ENCODE measurements around the gene RFFL. TPM values are rescaled to one million over a fixed set of nuclear protein-coding genes. Genes with fewer than 3 reads are reported as not detected.
"Not testable (repeated sequence)": the region's sequence is repeated elsewhere in the genome, so short reads cannot be mapped to it uniquely, and the experiment has no call there.

The RFFL gene
- total RNA-seq, 1 experiment from 2014 or later: 38.6 TPM

DNA sequence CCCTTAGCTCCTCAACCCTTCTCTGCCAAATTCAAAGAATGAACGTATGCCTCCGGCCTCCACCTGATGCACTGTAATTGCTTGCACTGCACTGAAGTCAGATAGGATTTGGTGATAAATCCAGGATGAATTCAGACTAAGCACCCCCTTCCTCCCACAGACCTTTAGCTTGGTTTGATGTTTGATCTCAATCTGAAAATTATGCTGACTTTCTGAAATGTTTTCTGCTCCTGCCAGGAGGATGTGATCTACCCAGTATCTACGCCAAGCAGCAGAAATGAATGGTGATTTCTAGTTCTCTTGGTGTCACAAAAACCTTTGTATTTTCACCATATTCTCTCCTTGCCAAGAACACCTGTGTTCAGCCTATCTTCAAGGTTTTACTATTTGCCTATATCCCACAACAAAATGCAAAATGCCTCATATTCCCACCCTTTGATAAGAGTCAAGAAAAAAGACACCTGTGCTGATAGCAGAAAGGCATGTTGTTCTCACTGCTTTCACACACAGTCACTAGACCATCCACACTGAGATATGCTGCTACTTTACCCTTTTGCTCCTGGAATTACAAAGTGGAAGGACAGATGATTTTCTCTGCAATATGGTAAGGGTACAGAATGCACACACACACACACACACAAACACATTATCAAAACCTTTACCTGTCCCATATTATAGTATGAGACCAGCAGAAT, 14.7 kb downstream of the RFFL start:
- DNase-seq (ENCODE audit: low spot score): no peak

- DNase-seq (ENCODE audit: low spot score): peak; percentile 68
Observed at GRCh38 chr17:35046740-35047283, 16.7 kb downstream of the RFFL start.

GRCh38 chr17:35046245-35046644, 17.3 kb downstream of the RFFL start:
- no peak for DNase-seq (ENCODE audit: low spot score)

DNA sequence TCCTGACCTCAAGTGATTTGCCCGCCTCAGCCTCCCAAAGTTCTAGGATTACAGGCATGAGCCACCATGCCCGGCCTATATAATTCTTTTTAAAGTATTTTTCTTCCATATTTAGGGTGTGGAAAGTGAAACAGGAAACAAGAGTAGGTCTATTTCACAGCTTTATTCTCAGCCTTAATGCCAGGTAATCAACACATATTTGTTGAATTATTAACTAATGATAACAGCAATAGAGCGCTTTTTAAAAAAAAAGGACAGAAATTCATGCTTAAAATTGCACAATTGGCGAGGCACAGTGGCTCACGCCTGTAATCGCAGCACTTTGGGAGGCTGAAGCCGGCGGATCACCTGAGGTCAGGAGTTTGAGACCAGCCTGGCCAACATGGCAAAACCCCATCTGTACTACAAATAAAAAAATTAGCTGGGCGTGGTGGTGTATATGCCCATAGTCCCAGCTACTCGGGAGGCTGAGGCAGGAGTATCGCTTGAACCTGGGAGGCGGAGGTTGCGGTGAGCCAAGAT, 18.0 kb downstream of the RFFL start:
- DNase-seq (ENCODE audit: low spot score): not testable (repeated sequence)

- no peak for DNase-seq (ENCODE audit: low spot score)
Observed at GRCh38 chr17:35044181-35044580, 19.3 kb downstream of the RFFL start.

GRCh38 chr17:35041390-35041789, 22.1 kb downstream of the RFFL start:
- no peak for DNase-seq (ENCODE audit: low spot score)

- DNase-seq (ENCODE audit: low spot score): no peak
Observed at GRCh38 chr17:35038453-35038852, 25.1 kb downstream of the RFFL start.

DNA sequence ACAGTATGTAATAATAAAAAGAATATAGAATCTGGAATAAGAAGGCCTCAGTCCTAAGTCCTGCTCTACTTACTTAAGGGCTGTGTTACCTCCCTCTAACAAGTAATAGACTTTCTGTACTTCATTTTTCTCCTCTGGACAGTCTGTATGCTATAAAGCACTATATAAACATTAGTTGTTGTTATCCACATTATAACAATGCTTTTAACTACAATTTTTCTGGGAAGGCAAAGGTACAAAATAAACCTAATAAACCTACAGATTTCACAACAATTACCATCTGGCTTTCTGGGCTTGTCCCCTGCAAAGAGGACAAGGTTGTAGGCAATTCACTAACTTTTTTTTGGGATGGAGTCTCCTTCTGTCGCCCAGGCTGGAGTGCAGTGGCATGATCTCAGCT, 32.7 kb downstream of the RFFL start:
- DNase-seq (ENCODE audit: low spot score): no peak

DNA sequence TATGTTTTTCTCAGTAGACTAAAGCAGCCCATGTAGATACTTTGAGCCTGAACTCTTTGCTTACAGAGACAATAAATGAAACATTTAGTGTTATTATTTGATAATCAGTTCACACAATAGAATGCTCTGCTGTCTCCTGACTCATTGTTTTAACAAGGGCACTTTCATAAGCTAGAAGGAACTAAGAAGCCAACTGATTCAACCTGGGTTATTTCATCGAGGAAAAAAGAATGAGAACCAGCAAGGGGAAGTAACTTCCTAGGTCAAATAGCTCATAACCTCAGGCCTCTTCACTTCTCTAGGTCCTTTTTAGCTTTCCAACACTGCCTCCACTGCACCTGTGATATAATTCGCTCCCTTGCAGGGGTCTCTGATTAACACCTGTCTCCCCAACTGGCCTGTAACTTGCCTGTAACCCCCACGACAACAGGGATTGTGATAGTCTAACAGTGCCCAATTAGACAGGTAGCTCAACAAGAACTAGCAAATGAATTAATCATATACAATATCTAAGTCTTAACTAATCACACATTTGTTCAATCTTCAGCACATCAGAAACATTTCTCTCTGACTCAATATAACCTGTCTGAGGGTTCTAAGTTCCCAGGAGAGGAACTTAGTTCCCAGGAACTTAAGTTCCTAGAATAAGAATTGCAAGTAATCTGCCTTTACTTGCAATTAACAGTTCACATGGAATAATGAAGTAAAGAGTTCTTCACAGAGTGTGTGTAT, 34.8 kb downstream of the RFFL start:
- DNase-seq (ENCODE audit: low spot score): no peak

DNA sequence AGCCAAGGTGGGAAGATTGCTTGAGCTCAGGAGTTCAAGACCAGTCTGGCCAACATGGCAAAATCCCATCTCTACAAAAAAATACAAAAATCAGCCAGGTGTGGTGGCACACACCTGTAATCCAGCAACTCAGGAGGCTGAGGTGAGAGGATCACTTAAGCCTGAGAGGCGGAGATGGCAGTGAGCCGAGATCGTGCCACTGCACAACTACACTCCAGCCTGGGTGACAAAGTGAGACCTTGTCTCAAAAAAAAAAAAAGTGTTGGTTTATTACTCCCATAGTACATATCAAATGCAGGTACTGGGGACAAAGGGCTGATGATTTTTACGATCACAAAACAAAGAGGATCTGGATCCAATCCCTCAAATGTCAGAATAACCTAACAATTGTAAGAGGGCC, 35.4 kb downstream of the RFFL start:
- not testable (repeated sequence) for DNase-seq (ENCODE audit: low spot score)

GRCh38 chr17:35025541-35025940, 38.0 kb downstream of the RFFL start:
- DNase-seq (ENCODE audit: low spot score): no peak

- no peak for DNase-seq (ENCODE audit: low spot score)
Observed at GRCh38 chr17:35023538-35023937, 40.0 kb downstream of the RFFL start.

- no peak for DNase-seq (ENCODE audit: low spot score)
Observed at GRCh38 chr17:35022536-35023063, 40.9 kb downstream of the RFFL start.

DNA sequence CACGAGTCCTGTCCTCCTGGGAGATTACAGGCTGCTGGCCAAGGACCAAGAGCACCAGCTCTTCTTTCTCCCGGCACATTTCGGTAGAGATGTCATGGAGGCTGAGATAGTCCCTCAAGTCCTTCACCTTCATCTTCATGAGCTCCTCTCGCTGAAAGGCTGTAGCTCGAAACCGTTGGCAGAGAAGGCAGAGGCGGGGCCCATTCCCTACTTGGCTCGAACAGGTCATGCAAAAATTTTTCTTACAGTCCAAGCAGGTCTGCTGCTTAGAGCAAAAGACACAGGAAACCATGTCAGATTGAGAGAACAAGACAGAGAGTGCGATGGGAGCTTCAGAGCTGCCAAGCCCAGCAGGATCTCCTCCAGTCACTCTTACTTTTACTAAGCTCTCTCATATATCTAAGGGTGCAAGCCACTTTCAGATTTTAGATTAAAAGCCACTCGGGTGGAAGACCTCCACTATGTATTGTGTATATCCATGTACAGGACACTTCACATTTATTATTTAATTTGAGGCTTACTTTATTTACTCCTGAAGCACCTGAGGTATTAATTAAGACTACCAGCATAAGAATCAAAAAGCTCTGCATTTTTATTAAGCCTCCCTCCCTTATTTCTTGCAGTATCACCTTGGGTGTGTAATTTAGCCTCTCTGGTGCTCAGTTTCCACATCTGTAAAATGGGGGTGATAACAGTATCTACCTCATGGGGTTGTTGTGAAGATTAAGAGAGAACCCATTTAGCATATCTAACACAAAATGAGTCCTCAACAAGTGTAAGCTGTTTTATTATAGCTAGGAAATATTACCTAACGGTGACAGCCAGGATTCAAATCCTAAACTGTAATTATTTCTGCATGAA, 41.8 kb downstream of the RFFL start:
- DNase-seq (ENCODE audit: low spot score): no peak

- no peak for DNase-seq (ENCODE audit: low spot score)
Observed at GRCh38 chr17:35019386-35020179, 43.9 kb downstream of the RFFL start.

GRCh38 chr17:35018814-35019213, 44.7 kb downstream of the RFFL start:
- DNase-seq (ENCODE audit: low spot score): peak; percentile 49

DNA sequence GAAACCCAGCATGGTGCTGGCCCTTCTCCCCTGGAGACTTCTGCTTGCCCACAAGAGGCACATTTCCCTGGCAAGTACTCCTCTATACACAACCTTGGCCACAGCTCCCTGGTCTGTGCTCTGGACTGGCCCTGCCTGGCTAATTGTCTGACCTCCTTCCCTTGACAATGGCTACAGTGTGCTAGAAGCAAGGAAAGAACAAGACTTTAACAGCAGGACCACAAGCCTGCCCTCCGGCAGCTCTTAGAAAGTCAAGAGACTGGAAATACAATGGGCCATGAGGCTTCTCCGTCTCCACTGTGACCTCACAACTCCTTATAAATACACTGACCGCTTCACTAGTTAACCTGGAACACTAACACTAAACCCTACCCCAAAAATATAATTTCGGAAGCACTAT, 46.5 kb downstream of the RFFL start:
- no peak for DNase-seq (ENCODE audit: low spot score)

GRCh38 chr17:35016369-35016768, 47.1 kb downstream of the RFFL start:
- DNase-seq (ENCODE audit: low spot score): no peak

DNA sequence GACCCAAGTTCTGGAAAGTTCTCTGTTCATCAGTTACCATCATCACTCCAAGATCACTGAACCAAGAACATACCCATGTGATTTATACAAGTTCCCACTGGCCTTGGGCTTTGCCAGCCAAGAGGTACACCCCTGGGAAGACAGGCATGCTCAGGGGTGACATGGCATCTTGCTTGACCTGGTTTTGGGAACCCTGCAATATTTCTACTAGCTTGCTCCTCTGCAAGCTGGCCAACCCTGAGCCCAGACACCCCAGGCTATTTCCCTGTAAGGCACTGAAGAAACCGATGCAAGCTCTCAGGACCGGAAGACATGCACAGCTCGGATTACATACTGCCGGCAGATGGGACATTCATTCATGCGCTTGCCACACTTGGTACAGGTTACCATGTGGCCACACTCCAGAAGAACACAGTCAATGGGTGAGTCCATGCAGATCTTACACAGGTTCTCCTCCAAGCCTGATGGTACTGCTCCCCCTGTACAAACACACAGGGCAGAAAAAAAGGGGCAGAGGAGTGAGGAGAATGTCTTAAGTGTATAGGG, 51.8 kb downstream of the RFFL start:
- no peak for DNase-seq (ENCODE audit: low spot score)

GRCh38 chr17:35010093-35010492, 53.4 kb downstream of the RFFL start:
- DNase-seq (ENCODE audit: low spot score): no peak

Data from HT-29 (cell line).